ENCODE measurements around the gene PRR11.

DNA sequence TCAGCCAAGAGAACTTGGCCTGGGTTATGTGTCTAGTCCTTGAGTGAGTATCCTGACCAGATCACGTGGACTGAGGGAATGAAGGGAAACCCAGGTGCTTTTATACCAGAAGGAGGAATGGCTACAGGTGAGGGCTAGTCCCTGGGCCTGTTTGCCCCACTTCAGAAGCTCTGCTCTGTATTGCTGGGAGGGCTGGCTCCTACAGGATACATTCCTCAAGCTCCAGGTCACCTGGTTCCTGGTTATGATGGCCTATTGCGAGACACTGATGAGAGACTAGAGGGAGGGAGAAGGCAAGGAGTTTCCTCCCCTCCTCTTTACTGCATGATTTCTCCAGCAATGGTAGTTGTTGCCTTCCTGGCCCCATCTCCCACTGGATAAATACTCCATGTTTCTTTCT, 35.3 kb downstream of the PRR11 start:
- TF ChIP-seq POLR2A (IDR thresholded peaks at IDR 0.05) = no peak
- TF ChIP-seq, protein P1, sequence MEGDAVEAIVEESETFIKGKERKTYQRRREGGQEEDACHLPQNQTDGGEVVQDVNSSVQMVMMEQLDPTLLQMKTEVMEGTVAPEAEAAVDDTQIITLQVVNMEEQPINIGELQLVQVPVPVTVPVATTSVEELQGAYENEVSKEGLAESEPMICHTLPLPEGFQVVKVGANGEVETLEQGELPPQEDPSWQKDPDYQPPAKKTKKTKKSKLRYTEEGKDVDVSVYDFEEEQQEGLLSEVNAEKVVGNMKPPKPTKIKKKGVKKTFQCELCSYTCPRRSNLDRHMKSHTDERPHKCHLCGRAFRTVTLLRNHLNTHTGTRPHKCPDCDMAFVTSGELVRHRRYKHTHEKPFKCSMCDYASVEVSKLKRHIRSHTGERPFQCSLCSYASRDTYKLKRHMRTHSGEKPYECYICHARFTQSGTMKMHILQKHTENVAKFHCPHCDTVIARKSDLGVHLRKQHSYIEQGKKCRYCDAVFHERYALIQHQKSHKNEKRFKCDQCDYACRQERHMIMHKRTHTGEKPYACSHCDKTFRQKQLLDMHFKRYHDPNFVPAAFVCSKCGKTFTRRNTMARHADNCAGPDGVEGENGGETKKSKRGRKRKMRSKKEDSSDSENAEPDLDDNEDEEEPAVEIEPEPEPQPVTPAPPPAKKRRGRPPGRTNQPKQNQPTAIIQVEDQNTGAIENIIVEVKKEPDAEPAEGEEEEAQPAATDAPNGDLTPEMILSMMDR (IDR thresholded peaks at IDR 0.05) = no peak
